VCaP (cell line): ENCODE data around the gene JUNB.
A peak's percentile ranks its signal among the peaks of the same experiment; 100 is the strongest.

Experiments
- H3K27ac ChIP-seq: fragments of 450-650 bp; 2 replicates; pipeline ENCODE4 v1.5.1; 2017
- TF ChIP-seq, protein P1 (sequence below): fragments of 450-650 bp; conservative IDR thresholded peaks from 2 replicates; pipeline ENCODE4 v1.5.1; 2017; ENCODE audit warnings: mild to moderate bottlenecking, moderate library complexity

The JUNB gene

DNA sequence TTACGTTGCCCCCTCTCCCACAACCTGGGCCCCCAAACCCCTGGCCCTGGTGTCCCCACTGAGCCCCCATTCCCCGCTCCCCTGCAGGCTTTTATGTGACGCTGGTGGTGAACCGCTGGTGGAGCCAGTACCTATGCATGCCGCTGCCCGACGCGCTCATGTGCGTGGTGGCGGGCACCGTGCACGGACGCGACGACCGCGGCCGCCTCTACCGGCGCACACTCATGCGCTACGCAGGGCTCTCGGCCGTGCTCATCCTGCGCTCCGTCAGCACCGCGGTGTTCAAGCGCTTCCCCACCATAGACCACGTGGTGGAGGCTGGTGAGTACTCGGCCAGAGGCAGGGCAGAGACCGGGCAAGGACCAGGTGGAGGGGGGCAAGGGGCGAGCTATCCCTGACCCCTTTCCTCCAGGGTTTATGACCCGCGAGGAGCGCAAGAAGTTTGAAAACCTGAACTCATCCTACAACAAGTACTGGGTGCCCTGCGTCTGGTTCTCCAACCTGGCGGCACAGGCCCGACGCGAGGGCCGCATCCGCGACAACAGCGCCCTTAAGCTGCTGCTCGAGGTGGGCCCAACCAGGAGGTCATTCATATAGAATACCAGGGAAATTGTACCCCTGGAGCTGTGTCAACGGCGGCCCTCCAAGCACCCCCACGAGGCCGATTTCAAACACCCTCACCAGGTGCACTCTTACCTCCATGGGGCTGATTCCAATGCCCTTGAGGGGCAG, 36.7 kb upstream of the JUNB start:
- TF ChIP-seq, protein P1, sequence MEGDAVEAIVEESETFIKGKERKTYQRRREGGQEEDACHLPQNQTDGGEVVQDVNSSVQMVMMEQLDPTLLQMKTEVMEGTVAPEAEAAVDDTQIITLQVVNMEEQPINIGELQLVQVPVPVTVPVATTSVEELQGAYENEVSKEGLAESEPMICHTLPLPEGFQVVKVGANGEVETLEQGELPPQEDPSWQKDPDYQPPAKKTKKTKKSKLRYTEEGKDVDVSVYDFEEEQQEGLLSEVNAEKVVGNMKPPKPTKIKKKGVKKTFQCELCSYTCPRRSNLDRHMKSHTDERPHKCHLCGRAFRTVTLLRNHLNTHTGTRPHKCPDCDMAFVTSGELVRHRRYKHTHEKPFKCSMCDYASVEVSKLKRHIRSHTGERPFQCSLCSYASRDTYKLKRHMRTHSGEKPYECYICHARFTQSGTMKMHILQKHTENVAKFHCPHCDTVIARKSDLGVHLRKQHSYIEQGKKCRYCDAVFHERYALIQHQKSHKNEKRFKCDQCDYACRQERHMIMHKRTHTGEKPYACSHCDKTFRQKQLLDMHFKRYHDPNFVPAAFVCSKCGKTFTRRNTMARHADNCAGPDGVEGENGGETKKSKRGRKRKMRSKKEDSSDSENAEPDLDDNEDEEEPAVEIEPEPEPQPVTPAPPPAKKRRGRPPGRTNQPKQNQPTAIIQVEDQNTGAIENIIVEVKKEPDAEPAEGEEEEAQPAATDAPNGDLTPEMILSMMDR, result no peak
- no peak overlapping the region for H3K27ac ChIP-seq

DNA sequence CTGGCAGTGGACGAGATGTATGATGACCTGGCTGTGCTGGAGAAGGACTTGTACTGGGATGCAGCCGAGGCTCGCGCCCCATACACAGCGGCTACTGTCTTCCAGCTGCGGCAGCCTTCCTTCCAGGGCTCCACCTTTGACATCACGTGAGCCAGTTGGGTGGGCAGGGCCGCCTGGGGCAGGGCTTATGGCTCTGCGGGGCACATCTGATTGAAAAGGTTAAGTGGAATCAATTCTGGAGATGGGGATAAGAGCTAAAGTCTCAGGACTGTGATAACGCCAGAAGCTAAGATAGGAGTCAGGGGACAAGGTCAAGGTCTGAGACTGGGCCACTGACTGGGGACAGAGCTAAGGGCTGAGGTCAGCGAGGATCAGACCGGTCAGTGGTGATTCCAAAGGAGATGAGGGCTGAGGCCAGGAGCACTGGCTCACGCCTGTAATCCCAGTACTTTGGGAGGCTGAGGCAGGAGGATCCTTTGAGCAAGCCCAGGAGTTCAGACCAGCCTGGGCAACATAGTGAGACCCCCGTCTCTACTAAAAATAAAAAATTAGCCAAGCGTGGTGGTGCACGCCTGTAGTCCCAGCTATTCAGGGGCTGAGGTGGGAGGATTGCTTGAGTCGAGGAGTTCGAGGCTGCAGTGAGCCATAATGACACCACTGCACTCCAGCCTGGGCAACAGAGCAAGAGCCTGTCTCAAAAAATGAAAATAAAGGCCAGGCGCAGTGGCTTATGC, 35.0 kb upstream of the JUNB start:
- no peak overlapping the region for H3K27ac ChIP-seq
- TF ChIP-seq, protein P1, result no peak

DNA sequence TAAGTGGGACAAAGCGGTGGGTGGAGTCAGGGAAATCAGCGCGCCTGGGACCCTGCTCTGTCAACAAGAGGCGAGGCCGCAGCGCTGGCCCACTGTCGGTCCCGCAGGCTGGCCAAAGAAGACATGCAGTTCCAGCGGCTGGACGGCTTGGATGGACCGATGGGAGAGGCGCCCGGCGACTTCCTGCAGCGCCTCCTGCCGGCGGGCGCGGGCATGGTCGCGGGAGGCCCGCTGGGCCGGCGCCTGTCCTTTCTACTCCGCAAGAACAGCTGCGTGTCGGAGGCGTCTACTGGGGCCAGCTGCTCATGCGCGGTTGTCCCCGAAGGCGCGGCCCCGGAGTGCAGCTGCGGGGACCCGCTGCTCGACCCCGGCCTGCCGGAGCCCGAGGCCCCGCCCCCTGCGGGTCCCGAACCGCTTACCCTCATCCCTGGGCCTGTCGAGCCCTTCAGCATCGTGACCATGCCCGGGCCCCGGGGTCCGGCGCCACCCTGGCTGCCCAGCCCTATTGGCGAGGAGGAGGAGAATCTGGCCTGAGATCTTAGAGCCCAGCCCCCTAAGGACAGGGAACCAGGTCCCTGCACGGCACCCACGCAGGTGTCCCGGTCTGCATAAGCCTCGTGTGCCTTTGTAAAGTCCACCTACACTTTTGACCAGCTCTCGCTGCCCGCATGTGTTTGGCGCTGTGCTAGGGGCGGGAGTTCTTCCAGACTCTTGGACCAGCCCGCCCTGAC, 33.6 kb upstream of the JUNB start:
- TF ChIP-seq, protein P1, result peak; percentile 91
- no peak overlapping the region; the same call in 1 of the 2 replicates for H3K27ac ChIP-seq

DNA sequence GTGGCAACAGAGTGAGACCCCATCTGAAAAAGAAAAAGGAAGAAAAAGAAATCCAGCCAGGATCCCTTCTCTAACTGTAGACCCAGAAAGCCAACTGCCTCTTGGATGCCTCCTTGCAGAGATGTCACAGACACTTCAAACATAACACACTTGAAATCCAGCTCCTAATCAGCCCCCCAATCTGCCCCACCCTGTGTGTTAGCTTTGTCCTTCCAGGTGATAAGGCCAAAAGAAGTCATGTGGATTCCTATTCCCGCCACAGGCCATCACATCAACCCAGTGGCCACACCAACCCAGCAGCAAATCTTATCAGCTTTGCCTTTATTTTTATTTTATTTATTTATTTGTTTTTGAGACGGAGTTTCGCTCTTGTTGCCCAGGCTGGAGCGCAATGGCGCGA, 31.6 kb upstream of the JUNB start:
- TF ChIP-seq, protein P1, result no peak
- H3K27ac ChIP-seq, result no peak overlapping the region

DNA sequence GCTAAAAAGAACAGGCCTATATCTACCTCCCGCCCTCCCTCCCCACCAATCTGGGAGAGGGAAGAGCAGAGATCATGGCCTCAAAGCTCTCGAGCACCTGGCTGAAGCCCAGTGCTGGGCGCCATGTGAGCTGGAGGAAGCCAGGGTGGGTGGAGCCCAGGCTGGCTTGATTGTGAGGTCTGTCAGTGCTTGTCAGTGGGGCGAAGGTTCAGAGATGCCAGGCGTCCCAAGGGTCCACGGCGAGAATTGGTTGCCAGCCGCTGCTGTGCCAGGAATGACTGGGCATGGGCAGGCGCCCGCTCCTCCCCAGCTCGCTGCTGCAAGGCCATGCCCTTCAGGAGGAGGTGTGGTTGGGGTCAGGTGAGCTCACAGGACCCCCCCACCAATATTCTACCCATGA, 28.2 kb upstream of the JUNB start:
- TF ChIP-seq, protein P1, result no peak
- no peak overlapping the region for H3K27ac ChIP-seq

DNA sequence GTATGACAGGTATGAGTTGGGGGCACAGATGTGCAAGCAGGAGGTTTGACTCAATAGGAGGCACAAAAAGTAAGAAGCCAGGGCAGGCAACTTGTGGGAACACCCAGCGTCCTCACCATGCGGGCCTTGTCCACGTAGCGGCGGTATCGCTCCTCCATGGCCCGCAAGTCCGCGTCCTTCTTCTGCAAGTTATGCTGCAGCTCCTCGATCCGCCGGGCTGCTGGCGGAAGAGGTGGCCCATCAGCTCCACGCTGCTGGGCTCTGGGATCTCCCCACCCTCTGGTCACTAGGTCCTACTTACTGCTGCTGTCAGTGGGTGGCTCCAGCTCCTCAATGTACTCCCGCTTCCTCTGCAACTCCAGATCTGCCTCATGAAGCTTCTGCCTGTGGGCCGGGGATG, 26.6 kb upstream of the JUNB start:
- TF ChIP-seq, protein P1, result no peak
- no peak overlapping the region for H3K27ac ChIP-seq

DNA sequence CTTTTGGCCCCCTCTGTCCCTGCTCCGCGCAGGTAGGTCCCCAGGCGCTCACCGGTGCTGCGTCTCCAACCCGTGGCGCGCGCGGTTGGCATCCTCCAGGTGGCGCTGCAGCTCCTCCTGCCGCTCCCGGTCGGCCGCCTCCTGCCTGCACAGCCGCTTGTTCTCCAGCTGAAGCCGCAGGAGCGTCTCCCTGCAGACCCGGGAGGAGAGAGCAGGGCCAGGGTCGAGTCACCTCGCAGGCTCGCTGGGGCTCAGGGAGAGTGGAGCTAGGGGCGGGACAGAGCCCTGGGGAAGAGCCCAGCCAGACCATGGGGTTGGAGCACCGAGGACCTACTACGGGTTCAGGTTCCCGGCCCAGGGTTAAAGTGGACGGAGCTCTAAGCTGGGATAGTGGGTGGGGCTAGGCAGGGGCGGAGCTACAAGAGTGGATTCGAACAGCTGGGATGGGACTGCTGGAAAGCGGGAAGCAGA, 25.2 kb upstream of the JUNB start:
- no peak overlapping the region for H3K27ac ChIP-seq
- TF ChIP-seq, protein P1, result no peak
